ENCODE results near the gene TMEM267. TPM values are rescaled to one million over a fixed set of nuclear protein-coding genes. Genes with fewer than 3 reads are reported as not detected.
"Not testable (repeated sequence)": the region's sequence is repeated elsewhere in the genome, so short reads cannot be mapped to it uniquely, and the experiment has no call there.

TMEM267 gene
- total RNA-seq, 1 experiment from 2014 or later = 19.1 TPM

GRCh38 chr5:43456556-43456955 is 27.1 kb downstream of the TMEM267 start:
- DNase-seq (ENCODE audit: low spot score) = no peak

GRCh38 chr5:43441575-43441974 is 42.1 kb downstream of the TMEM267 start:
- not testable (repeated sequence) for DNase-seq (ENCODE audit: low spot score)

- no peak for DNase-seq (ENCODE audit: low spot score)
Measured at GRCh38 chr5:43437062-43437660, 46.5 kb downstream of the TMEM267 start.

GRCh38 chr5:43433382-43433781 is 50.3 kb downstream of the TMEM267 start:
- no peak for DNase-seq (ENCODE audit: low spot score)

GRCh38 chr5:43432486-43433375 is 50.9 kb downstream of the TMEM267 start:
- DNase-seq (ENCODE audit: low spot score) = peak; percentile 63

- no peak for DNase-seq (ENCODE audit: low spot score)
Measured at GRCh38 chr5:43429706-43430105, 54.0 kb downstream of the TMEM267 start.

GRCh38 chr5:43429016-43429415 is 54.6 kb downstream of the TMEM267 start:
- no peak for DNase-seq (ENCODE audit: low spot score)

- no peak for DNase-seq (ENCODE audit: low spot score)
Measured at GRCh38 chr5:43427306-43427705, 56.4 kb downstream of the TMEM267 start.

GRCh38 chr5:43425983-43426382 is 57.7 kb downstream of the TMEM267 start:
- DNase-seq (ENCODE audit: low spot score) = peak; percentile 97

- not testable (repeated sequence) for DNase-seq (ENCODE audit: low spot score)
Measured at GRCh38 chr5:43423086-43423485, 60.6 kb downstream of the TMEM267 start.

- peak; percentile 96 for DNase-seq (ENCODE audit: low spot score)
Measured at GRCh38 chr5:43422143-43422542, 61.5 kb downstream of the TMEM267 start.

- no peak for DNase-seq (ENCODE audit: low spot score)
Measured at GRCh38 chr5:43421450-43422133, 62.1 kb downstream of the TMEM267 start.

GRCh38 chr5:43420241-43420640 is 63.4 kb downstream of the TMEM267 start:
- DNase-seq (ENCODE audit: low spot score) = no peak

- DNase-seq (ENCODE audit: low spot score) = no peak
Measured at GRCh38 chr5:43418561-43418960, 65.1 kb downstream of the TMEM267 start.

- DNase-seq (ENCODE audit: low spot score) = no peak
Measured at GRCh38 chr5:43416803-43417394, 66.8 kb downstream of the TMEM267 start.

- DNase-seq (ENCODE audit: low spot score) = peak; percentile 37
Measured at GRCh38 chr5:43415935-43416802, 67.5 kb downstream of the TMEM267 start.

GRCh38 chr5:43413966-43414365 is 69.7 kb downstream of the TMEM267 start:
- DNase-seq (ENCODE audit: low spot score) = no peak

GRCh38 chr5:43412644-43413043 is 71.0 kb downstream of the TMEM267 start:
- DNase-seq (ENCODE audit: low spot score) = no peak

- no peak for DNase-seq (ENCODE audit: low spot score)
Measured at GRCh38 chr5:43412156-43412555, 71.5 kb downstream of the TMEM267 start, which contains the start of gene CCL28. CCL28 (minus strand) TSS chr5:43412391; CDS start chr5:43412316, 75 bp downstream.

GRCh38 chr5:43411495-43411894 is 72.2 kb downstream of the TMEM267 start:
- no peak for DNase-seq (ENCODE audit: low spot score)

- DNase-seq (ENCODE audit: low spot score) = no peak
Measured at GRCh38 chr5:43410414-43410813, 73.3 kb downstream of the TMEM267 start.

Data from A172 (cell line).